Panc1 (cell line): ENCODE measurements around the gene FCHSD2.

Experiments
- CTCF ChIP-seq: fragments of 450-650 bp; IDR thresholded peaks from 2 replicates; pipeline ENCODE4 v1.5.1; 2017; ENCODE audit warnings: mild to moderate bottlenecking
- POLR2AphosphoS5 ChIP-seq: IDR thresholded peaks from 2 replicates; pipeline ENCODE4 v1.6.1; 2012; ENCODE audit warnings: mild to moderate bottlenecking, low read depth, low read length, moderate library complexity
- REST ChIP-seq, 2 experiments: IDR thresholded peaks; 2 replicates each; pipeline ENCODE4 v1.6.1; 2011 to 2012; ENCODE audit warnings: low read depth in 2 of 2, control low read depth in 1 of 2, low read length in 1 of 2, mild to moderate bottlenecking in 1 of 2, moderate library complexity in 1 of 2; ENCODE audit not compliant: insufficient read depth in 1 of 2

GRCh38 chr11:73143126-73143838, 1.2 kb upstream of the FCHSD2 start:
- TF ChIP-seq POLR2AphosphoS5 = no peak
- TF ChIP-seq CTCF = no peak
- TF ChIP-seq REST (IDR thresholded peaks at IDR 0.05; ENCODE audit: insufficient read depth in 1 of 2, low read depth in 2 of 2, low read length in 1 of 2) = no peak
